ENCODE data around the gene ILK. TPM values are rescaled to one million over a fixed set of nuclear protein-coding genes. Genes with fewer than 3 reads are reported as not detected.

ILK gene
- total RNA-seq, 1 experiment from 2014 or later = 92.3 TPM

DNA sequence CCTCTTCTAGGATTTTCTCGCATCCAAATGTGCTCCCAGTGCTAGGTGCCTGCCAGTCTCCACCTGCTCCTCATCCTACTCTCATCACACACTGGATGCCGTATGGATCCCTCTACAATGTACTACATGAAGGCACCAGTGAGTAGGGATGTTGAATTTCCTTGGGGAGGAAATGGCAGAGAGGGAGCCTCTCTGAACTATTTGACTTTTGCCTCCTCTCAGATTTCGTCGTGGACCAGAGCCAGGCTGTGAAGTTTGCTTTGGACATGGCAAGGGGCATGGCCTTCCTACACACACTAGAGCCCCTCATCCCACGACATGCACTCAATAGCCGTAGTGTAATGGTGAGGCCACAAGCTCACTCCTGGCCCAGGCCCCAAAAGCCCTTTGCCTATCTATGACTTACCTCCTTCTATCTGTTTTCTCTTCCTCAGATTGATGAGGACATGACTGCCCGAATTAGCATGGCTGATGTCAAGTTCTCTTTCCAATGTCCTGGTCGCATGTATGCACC, 6.0 kb downstream of the ILK start:
- POLR2A ChIA-PET = interaction anchor here (0.7 to 3.6 kb wide), 2 partner anchors 13 to 74 kb away, joined by 4 to 54 read pairs; partner anchors contain the start of gene MRPL17
- Mint-ChIP-seq H3K27ac (ENCODE audit: low read depth, unreplicated experiment) (peak overlapping the region; percentile 57), H3K27me3 (ENCODE audit: insufficient read depth, unreplicated experiment) (no peaks in the 10 kb centered on the region), H3K4me1 (ENCODE audit: insufficient read depth, unreplicated experiment) (peaks cover 22% of the 10 kb centered on the region), H3K36me3 (ENCODE audit: insufficient read depth, unreplicated experiment) (peaks cover 31% of the 10 kb centered on the region), H3K9me3 (ENCODE audit: unreplicated experiment) (no peaks in the 10 kb centered on the region), H3K4me3 (ENCODE audit: unreplicated experiment) (no peak overlapping the region)
- intact Hi-C loops (cut with micrococcal nuclease) = loop anchor here (10.0 kb wide), 1 partner anchor 135 kb away; the partner anchor contains the start of gene TRIM3
- CTCF ChIA-PET = interaction anchor here (0.7 to 1.2 kb wide), 2 partner anchors 74 to 77 kb away, joined by 3 to 7 read pairs; partner anchors contain the start of gene MRPL17
- TF ChIP-seq, protein P1, sequence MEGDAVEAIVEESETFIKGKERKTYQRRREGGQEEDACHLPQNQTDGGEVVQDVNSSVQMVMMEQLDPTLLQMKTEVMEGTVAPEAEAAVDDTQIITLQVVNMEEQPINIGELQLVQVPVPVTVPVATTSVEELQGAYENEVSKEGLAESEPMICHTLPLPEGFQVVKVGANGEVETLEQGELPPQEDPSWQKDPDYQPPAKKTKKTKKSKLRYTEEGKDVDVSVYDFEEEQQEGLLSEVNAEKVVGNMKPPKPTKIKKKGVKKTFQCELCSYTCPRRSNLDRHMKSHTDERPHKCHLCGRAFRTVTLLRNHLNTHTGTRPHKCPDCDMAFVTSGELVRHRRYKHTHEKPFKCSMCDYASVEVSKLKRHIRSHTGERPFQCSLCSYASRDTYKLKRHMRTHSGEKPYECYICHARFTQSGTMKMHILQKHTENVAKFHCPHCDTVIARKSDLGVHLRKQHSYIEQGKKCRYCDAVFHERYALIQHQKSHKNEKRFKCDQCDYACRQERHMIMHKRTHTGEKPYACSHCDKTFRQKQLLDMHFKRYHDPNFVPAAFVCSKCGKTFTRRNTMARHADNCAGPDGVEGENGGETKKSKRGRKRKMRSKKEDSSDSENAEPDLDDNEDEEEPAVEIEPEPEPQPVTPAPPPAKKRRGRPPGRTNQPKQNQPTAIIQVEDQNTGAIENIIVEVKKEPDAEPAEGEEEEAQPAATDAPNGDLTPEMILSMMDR (IDR thresholded peaks at IDR 0.05; ENCODE audit: unreplicated experiment) = no peak
- no peak for DNase-seq (ENCODE audit: unreplicated experiment)
- no TSS peak for BruUV-seq (replicated peaks)

DNA sequence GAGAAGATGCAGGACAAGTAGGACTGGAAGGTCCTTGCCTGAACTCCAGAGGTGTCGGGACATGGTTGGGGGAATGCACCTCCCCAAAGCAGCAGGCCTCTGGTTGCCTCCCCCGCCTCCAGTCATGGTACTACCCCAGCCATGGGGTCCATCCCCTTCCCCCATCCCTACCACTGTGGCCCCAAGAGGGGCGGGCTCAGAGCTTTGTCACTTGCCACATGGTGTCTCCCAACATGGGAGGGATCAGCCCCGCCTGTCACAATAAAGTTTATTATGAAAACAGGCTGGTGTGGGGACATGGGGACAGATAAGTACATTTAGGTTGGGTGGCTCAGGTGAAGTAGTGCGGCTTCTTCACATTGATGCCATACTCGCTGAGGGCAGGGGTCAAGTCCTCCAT, 7.0 kb downstream of the ILK start:
- H3K36me3 Mint-ChIP-seq (ENCODE audit: insufficient read depth, unreplicated experiment) = peaks cover 35% of the 10 kb centered on the region
- no peaks in the 10 kb centered on the region for H3K27me3 Mint-ChIP-seq (ENCODE audit: insufficient read depth, unreplicated experiment)

DNA sequence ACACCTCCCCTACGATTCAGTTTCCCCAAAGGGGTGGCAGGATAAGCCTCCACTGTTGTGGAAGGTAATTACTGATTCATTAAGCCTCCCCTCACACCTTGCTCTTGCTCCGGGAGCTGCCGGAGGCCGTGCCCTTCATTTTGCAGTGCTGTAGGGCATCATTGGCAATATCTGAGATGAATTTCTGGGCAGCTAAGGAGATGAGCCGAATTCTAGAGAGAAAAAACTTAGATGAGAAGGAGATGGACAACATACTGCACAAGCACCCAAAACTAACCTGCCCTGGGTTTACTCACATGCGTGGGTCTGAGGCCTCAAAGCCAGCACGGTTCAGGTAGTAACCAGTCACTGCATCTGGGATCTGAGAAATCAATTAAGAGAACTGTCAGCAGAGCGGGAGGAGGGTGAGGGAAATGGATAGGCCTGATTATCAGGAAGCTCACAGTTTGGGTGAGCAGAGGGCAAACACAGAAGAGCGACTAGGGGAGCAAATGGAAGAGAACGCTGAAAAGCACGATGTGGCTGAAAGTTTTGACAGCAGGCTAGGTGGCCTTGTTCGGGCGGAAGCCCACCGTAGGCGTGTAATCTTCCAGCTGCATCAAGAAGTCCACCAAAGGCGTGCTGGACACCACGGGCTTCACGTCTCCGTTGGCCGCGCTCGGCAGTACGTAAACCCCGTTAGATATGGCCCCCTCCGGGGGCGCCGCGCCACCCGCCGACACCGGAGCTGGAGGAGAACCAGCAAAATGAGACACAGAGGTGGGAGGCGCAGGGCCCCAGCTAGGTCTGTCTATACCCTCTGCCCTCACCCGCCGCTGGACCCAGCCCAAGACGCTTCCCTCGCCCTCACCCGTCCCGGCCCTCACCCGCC, 7.8 kb downstream of the ILK start:
- intact Hi-C loops (cut with micrococcal nuclease) = no loop called here
- peaks cover 42% of the 10 kb centered on the region for H3K36me3 Mint-ChIP-seq (ENCODE audit: insufficient read depth, unreplicated experiment)
- H3K4me1 Mint-ChIP-seq (ENCODE audit: insufficient read depth, unreplicated experiment) = peaks cover 15% of the 10 kb centered on the region
- DNase-seq (ENCODE audit: unreplicated experiment) = no peak
- H3K27me3 Mint-ChIP-seq (ENCODE audit: insufficient read depth, unreplicated experiment) = no peaks in the 10 kb centered on the region
- no peaks in the 10 kb centered on the region for H3K9me3 Mint-ChIP-seq (ENCODE audit: unreplicated experiment)
- no peak overlapping the region for H3K27ac Mint-ChIP-seq (ENCODE audit: low read depth, unreplicated experiment)
- no TSS peak for BruUV-seq (replicated peaks)
- POLR2A ChIA-PET = interaction anchor here (0.6 to 3.6 kb wide), 17 partner anchors 8 to 1291 kb away, joined by 3 to 55 read pairs (median 5); partner anchors contain the start of genes ARFIP2, CAVIN3, ILK and MRPL17
- TF ChIP-seq, protein P1 (IDR thresholded peaks at IDR 0.05; ENCODE audit: unreplicated experiment) = no peak
- H3K4me3 Mint-ChIP-seq (ENCODE audit: unreplicated experiment) = no peak overlapping the region
- CTCF ChIA-PET = interaction anchor here (0.6 to 2.7 kb wide), 6 partner anchors 8 to 365 kb away, joined by 3 to 16 read pairs (median 6); partner anchors contain the start of genes ILK, RRP8 and TPP1

More for the DNA sequence above, 7.0 kb downstream of the ILK start:
- H3K4me1 Mint-ChIP-seq (ENCODE audit: insufficient read depth, unreplicated experiment) = peaks cover 22% of the 10 kb centered on the region
- no peak overlapping the region for H3K27ac Mint-ChIP-seq (ENCODE audit: low read depth, unreplicated experiment)
- TF ChIP-seq, protein P1 (IDR thresholded peaks at IDR 0.05; ENCODE audit: unreplicated experiment) = no peak
- ChIA-PET POLR2A (interaction anchor here (2.8 to 3.6 kb wide), 2 partner anchors 73 to 128 kb away, joined by 26 to 54 read pairs; partner anchors contain the start of genes ARFIP2, MRPL17 and TIMM10B), CTCF (interaction anchor here (0.7 to 1.2 kb wide), 4 partner anchors 9 to 78 kb away, joined by 3 to 7 read pairs (median 3); partner anchors contain the start of genes MRPL17 and TPP1)
- H3K4me3 Mint-ChIP-seq (ENCODE audit: unreplicated experiment) = no peak overlapping the region
- BruUV-seq (replicated peaks) = TSS peak; percentile 36
- no peak for DNase-seq (ENCODE audit: unreplicated experiment)
- intact Hi-C loops (cut with micrococcal nuclease) = no loop called here
- no peaks in the 10 kb centered on the region for H3K9me3 Mint-ChIP-seq (ENCODE audit: unreplicated experiment)

DNA sequence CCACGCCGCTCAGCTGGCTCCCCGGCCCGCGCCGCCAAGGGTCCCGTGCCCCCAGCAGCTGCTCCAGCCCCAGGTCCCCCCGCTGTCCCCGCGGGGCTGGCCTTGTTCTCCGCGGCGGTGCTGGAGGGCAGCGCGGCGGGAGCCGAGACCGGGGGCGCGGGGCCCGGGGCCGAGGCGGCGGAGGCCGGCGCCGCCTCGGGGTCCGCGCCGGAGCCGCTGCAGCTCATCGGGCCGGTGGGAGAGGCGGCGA, 8.3 kb downstream of the ILK start:
- H3K9me3 Mint-ChIP-seq (ENCODE audit: unreplicated experiment) = no peaks in the 10 kb centered on the region
- BruUV-seq (replicated peaks) = no TSS peak
- ChIA-PET CTCF (interaction anchor here (1.3 to 2.7 kb wide), 5 partner anchors 9 to 72 kb away, joined by 5 to 16 read pairs (median 8); partner anchors contain the start of genes ILK and RRP8), POLR2A (interaction anchor here (0.6 to 3.6 kb wide), 18 partner anchors 9 to 292 kb away, joined by 3 to 55 read pairs (median 5); partner anchors contain the start of genes ARFIP2, CAVIN3, ILK and MRPL17)
- peaks cover 12% of the 10 kb centered on the region for H3K4me1 Mint-ChIP-seq (ENCODE audit: insufficient read depth, unreplicated experiment)
- no peak overlapping the region for H3K27ac Mint-ChIP-seq (ENCODE audit: low read depth, unreplicated experiment)
- peaks cover 42% of the 10 kb centered on the region for H3K36me3 Mint-ChIP-seq (ENCODE audit: insufficient read depth, unreplicated experiment)
- intact Hi-C loops (cut with micrococcal nuclease) = loop anchor here (1.0 kb wide), 1 partner anchor 71 kb away; the partner anchor contains the start of gene MRPL17
- H3K27me3 Mint-ChIP-seq (ENCODE audit: insufficient read depth, unreplicated experiment) = no peaks in the 10 kb centered on the region
- TF ChIP-seq, protein P1 (IDR thresholded peaks at IDR 0.05; ENCODE audit: unreplicated experiment) = no peak
- no peak for DNase-seq (ENCODE audit: unreplicated experiment)
- H3K4me3 Mint-ChIP-seq (ENCODE audit: unreplicated experiment) = no peak overlapping the region
